K562 (cell line): ENCODE measurements around the gene PGBD1. TPM values are rescaled to one million over a fixed set of nuclear protein-coding genes. Genes with fewer than 3 reads are reported as not detected.

Experiments
- ATAC-seq: fragments of 200-7000 bp; cut with Tn5 transposase; 3 replicates; pipeline ENCODE4 v1.9.1; 2020; ENCODE audit warnings: moderate library complexity
- BruUV-seq: library from RNA; stranded (reverse); fragments of 400-500 nt; replicated peaks from 2 replicates; lab custom pipeline; 2021; lab: Mats Ljungman, UMichigan
- CTCF ChIA-PET: fragments of 300-600 bp; formaldehyde crosslinking; extraction: SDS; loops from one replicate; lab custom pipeline; 2021; ENCODE audit warnings: low intra/inter-chr PET ratio; lab: Yijun Ruan, JAX
- POLR2A ChIA-PET: fragments of 300-600, 350-650 bp; sonication (Branson Sonifier 250); formaldehyde crosslinking; extraction: SDS; loops from one replicate; lab custom pipeline; 2021; ENCODE audit warnings: antibody characterized with exemption, inconsistent platforms; lab: Yijun Ruan, JAX
- DNase-seq, 4 experiments: peaks; one replicate each; pipeline versions ENCODE4 v3.0.0 to v3.0.0-alpha.2; 2011 to 2018; ENCODE audit warnings: low spot score in 3 of 4, mixed read lengths in 3 of 4; ENCODE audit errors: extremely low read depth in 1 of 4
- FAIRE-seq: peaks from 2 replicates; lab custom pipeline; 2011; peaks lifted over from hg19 to GRCh38; lab: Jason Lieb, UNC
- H2AFZ ChIP-seq: 2 replicates; pipeline ENCODE4 v1.6.0; 2011; ENCODE audit warnings: low read depth, low read length, control low read depth, inconsistent platforms
- H3K27ac ChIP-seq: fragments of 200-600 bp; 3 replicates; pipeline ENCODE4 v1.8.0; 2011; ENCODE audit warnings: low read depth, mild to moderate bottlenecking, control low read depth, inconsistent platforms, low read length, moderate library complexity, mixed read lengths; ENCODE audit errors: extremely low read depth
- H3K27me3 ChIP-seq, 2 experiments: fragments of 300-600 bp in 1 of 2; 2 replicates in 1 of 2; 3 replicates in 1 of 2; pipeline versions ENCODE4 v1.6.0 to v1.8.0; 2011; ENCODE audit warnings: inconsistent platforms in 2 of 2, low read length in 2 of 2, mild to moderate bottlenecking in 1 of 2, mixed read lengths in 1 of 2, moderate library complexity in 1 of 2; ENCODE audit not compliant: control insufficient read depth in 2 of 2, insufficient read depth in 2 of 2
- H3K36me3 ChIP-seq: fragments of 300-600 bp; 3 replicates; pipeline ENCODE4 v1.8.0; 2011; ENCODE audit warnings: mild to moderate bottlenecking, low read length, inconsistent platforms; ENCODE audit not compliant: control insufficient read depth, insufficient read depth
- H3K4me1 ChIP-seq, 2 experiments: fragments of 200-600 bp in 1 of 2; replicated peaks in 1 of 2; 2 replicates in 1 of 2; 3 replicates in 1 of 2; pipeline versions ENCODE4 v1.5.1 to v1.8.0; 2011; ENCODE audit warnings: inconsistent platforms in 2 of 2, low read length in 2 of 2, mild to moderate bottlenecking in 1 of 2, mixed read lengths in 1 of 2, moderate library complexity in 1 of 2; ENCODE audit not compliant: control insufficient read depth in 2 of 2, insufficient read depth in 2 of 2
- H3K4me2 ChIP-seq: 2 replicates; pipeline ENCODE4 v1.6.1; 2011; ENCODE audit warnings: low read length, control low read depth, inconsistent platforms, mixed read lengths; ENCODE audit not compliant: insufficient read depth
- H3K4me3 ChIP-seq: fragments of 200-600 bp; sonication (generic), shearing (Covaris generic); 2 replicates; pipeline ENCODE4 v1.5.1; 2016; ENCODE audit warnings: control low read depth, inconsistent platforms
- H3K79me2 ChIP-seq: fragments of 200-600 bp; 3 replicates; pipeline ENCODE4 v1.8.0; 2011; ENCODE audit warnings: low read length, inconsistent platforms; ENCODE audit not compliant: control insufficient read depth, insufficient read depth
- H3K9ac ChIP-seq, 2 experiments: 2 replicates each; pipeline versions ENCODE4 v1.6.0 to v1.6.1; 2011; ENCODE audit warnings: low read depth in 2 of 2, low read length in 2 of 2, control low read depth in 1 of 2, inconsistent platforms in 1 of 2, mild to moderate bottlenecking in 1 of 2, mixed read lengths in 1 of 2; ENCODE audit not compliant: insufficient read depth in 1 of 2
- H3K9me1 ChIP-seq: one replicate; pipeline ENCODE4 v1.6.0; 2011; ENCODE audit warnings: inconsistent platforms, mild to moderate bottlenecking, low read length, moderate library complexity; ENCODE audit not compliant: control insufficient read depth, insufficient read depth
- H3K9me3 ChIP-seq: replicated peaks from 2 replicates; pipeline ENCODE4 v1.5.1; 2011; ENCODE audit warnings: low read depth, low read length, inconsistent platforms; ENCODE audit not compliant: control insufficient read depth, insufficient read depth
- H4K20me1 ChIP-seq: replicated peaks from 2 replicates; pipeline ENCODE4 v1.6.1; 2011; ENCODE audit warnings: low read length, inconsistent platforms, mixed read lengths; ENCODE audit not compliant: control insufficient read depth, insufficient read depth
- CBFB ChIP-seq: sonication (generic); formaldehyde crosslinking; IDR thresholded peaks from 2 replicates; pipeline ENCODE4 v1.4.0; 2020; ENCODE audit warnings: mild to moderate bottlenecking, missing genetic modification reagents
- FUS ChIP-seq: fragments of 200-400 bp; formaldehyde crosslinking; optimal IDR thresholded peaks from 2 replicates; pipeline ENCODE3; 2017; ENCODE audit warnings: low read depth, low read length
- KDM2B ChIP-seq: fragments of 250-450 bp; sonication (Bioruptor Pico); IDR thresholded peaks from 2 replicates; pipeline ENCODE4 v1.8.0; 2021; ENCODE audit warnings: mild to moderate bottlenecking, moderate library complexity
- NCOR1 ChIP-seq: fragments of 450-650 bp; IDR thresholded peaks from 2 replicates; pipeline ENCODE4 v1.6.1; 2016; ENCODE audit warnings: mild to moderate bottlenecking, moderate library complexity
- NFATC3 ChIP-seq: fragments of 450-650 bp; IDR thresholded peaks from 2 replicates; pipeline ENCODE4 v1.6.1; 2017; ENCODE audit warnings: mild to moderate bottlenecking
- NR1H2 ChIP-seq: sonication (generic); formaldehyde crosslinking; IDR thresholded peaks from 2 replicates; pipeline ENCODE4 v1.4.0; 2020; ENCODE audit warnings: mild to moderate bottlenecking, missing genetic modification reagents
- SMARCA4 ChIP-seq: fragments of 450-650 bp; IDR thresholded peaks from 2 replicates; pipeline ENCODE4 v1.6.1; 2016
- SP2 ChIP-seq: IDR thresholded peaks from 2 replicates; pipeline ENCODE4 v1.6.1; 2011; ENCODE audit warnings: mild to moderate bottlenecking, low read depth, low read length, moderate library complexity; ENCODE audit not compliant: poor library complexity, severe bottlenecking; ENCODE audit errors: extremely low read depth
- ZNF76 ChIP-seq: fragments of 250-450 bp; sonication (Bioruptor Pico); IDR thresholded peaks from 2 replicates; pipeline ENCODE4 v1.4.0; 2020; ENCODE audit warnings: mild to moderate bottlenecking, moderate library complexity, borderline replicate concordance
- ZNF785 ChIP-seq: fragments of 250-450 bp; sonication (Bioruptor Pico); IDR thresholded peaks from 2 replicates; pipeline ENCODE4 v1.4.0; 2020; ENCODE audit warnings: mild to moderate bottlenecking
- WGBS: fragments of 100-300 bp; shearing (Covaris generic); methylation state at CpG from one replicate; pipeline ENCODE4 v1.1.6; 2016; ENCODE audit warnings: low coverage, mixed read lengths; ENCODE audit not compliant: insufficient coverage; ENCODE audit errors: missing lambda C conversion rate; 5-methylcytosine and 5-hydroxymethylcytosine counted together
- in situ Hi-C: fragments of 300-500 bp; cut with MboI; formaldehyde crosslinking; loops from 4 replicates; pipeline ENCODE4 v1.15.0; 2018; ENCODE audit warnings: inconsistent platforms, mixed read lengths
- intact Hi-C: fragments of 100-400 bp; cut with micrococcal nuclease; formaldehyde crosslinking; loops from 2 replicates; pipeline ENCODE4 v1.14.2; 2022
- polyA plus RNA-seq, 8 experiments: library from polyadenylated mRNA; depleted of rRNA in 4 of 8; stranded (reverse) in 5 of 8; unstranded in 3 of 8; fragments of >200 nt; fragmentation: Nextera tagmentation in 2 of 8; fragmentation: Illumina TruSeq in 1 of 8; extraction: Ambion mirVana in 2 of 8; extraction: Trizol in 1 of 8; gene quantifications; 2 replicates each; pipeline versions ENCODE4 v1.2.1 to v1.2.3, GENCODE V29; 2011 to 2014; ENCODE audit warnings: inconsistent platforms in 1 of 8, missing spikeins in 1 of 8
- total RNA-seq, 7 experiments: library from RNA; depleted of rRNA in 6 of 7; stranded (reverse); fragments of >200 nt in 6 of 7; fragmentation: Illumina TruSeq in 2 of 7; extraction: Trizol in 2 of 7; gene quantifications; 2 replicates each; pipeline versions ENCODE4 v1.2.1 to v1.2.3, GENCODE V29; 2011 to 2021; ENCODE audit warnings: low replicate concordance in 1 of 7
- TF ChIP-seq, protein P1 (sequence below): fragments of 250-450 bp; sonication (Bioruptor Pico); IDR thresholded peaks from 2 replicates; pipeline ENCODE4 v1.4.0; 2020; ENCODE audit warnings: borderline replicate concordance
- TF ChIP-seq, protein P2 (sequence below): fragments of 150-350 bp; IDR thresholded peaks from 2 replicates; pipeline ENCODE4 v1.6.1; 2014; ENCODE audit warnings: low read depth, mild to moderate bottlenecking, low read length, borderline replicate concordance
- TF ChIP-seq, protein P3 (sequence below): fragments of 450-650 bp; IDR thresholded peaks from 2 replicates; pipeline ENCODE4 v1.7.0; 2016; ENCODE audit warnings: borderline replicate concordance
- TF ChIP-seq, protein P4 (sequence below): fragments of 250-450 bp; sonication (Bioruptor Pico); IDR thresholded peaks from 2 replicates; pipeline ENCODE4 v1.8.0; 2021; ENCODE audit warnings: borderline replicate concordance, mild to moderate bottlenecking, moderate library complexity; ENCODE audit not compliant: poor library complexity, severe bottlenecking

The PGBD1 gene
- total and polyA plus RNA-seq, 9 of the 15 experiments (the other 6 are each of a cell fraction or from before 2014, with no cell fraction given): 3.3 to 9.0 (median 7.3) TPM

DNA sequence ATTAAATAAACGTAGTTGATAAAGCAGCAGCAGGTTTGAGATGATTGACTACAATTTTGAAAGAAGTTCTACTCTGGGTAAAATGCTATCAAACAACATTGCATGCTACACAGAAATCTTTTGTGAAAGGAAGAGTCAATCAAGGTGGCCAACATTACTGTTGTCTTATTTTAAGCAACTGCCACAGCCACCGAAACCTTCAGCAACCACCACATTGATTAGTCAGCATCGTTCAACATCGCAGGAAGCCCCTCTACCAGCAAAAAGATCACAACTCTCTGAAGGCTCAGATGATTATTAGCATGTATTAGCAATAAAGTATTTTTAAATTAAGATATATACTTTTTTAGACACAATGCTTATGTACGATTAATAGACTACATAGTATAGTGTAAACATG is 14.0 kb downstream of the PGBD1 start (continued):
- TF ChIP-seq, protein P1, sequence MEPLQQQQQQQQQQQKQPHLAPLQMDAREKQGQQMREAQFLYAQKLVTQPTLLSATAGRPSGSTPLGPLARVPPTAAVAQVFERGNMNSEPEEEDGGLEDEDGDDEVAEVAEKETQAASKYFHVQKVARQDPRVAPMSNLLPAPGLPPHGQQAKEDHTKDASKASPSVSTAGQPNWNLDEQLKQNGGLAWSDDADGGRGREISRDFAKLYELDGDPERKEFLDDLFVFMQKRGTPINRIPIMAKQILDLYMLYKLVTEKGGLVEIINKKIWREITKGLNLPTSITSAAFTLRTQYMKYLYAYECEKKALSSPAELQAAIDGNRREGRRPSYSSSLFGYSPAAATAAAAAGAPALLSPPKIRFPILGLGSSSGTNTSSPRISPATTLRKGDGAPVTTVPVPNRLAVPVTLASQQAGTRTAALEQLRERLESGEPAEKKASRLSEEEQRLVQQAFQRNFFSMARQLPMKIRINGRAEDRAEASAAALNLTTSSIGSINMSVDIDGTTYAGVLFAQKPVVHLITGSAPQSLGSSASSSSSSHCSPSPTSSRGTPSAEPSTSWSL (CRISPR knock-in tag): no peak
- TF ChIP-seq CBFB (CRISPR knock-in tag) (no peak), SMARCA4 (no peak), NR1H2 (CRISPR knock-in tag) (no peak)
- TF ChIP-seq, protein P2, sequence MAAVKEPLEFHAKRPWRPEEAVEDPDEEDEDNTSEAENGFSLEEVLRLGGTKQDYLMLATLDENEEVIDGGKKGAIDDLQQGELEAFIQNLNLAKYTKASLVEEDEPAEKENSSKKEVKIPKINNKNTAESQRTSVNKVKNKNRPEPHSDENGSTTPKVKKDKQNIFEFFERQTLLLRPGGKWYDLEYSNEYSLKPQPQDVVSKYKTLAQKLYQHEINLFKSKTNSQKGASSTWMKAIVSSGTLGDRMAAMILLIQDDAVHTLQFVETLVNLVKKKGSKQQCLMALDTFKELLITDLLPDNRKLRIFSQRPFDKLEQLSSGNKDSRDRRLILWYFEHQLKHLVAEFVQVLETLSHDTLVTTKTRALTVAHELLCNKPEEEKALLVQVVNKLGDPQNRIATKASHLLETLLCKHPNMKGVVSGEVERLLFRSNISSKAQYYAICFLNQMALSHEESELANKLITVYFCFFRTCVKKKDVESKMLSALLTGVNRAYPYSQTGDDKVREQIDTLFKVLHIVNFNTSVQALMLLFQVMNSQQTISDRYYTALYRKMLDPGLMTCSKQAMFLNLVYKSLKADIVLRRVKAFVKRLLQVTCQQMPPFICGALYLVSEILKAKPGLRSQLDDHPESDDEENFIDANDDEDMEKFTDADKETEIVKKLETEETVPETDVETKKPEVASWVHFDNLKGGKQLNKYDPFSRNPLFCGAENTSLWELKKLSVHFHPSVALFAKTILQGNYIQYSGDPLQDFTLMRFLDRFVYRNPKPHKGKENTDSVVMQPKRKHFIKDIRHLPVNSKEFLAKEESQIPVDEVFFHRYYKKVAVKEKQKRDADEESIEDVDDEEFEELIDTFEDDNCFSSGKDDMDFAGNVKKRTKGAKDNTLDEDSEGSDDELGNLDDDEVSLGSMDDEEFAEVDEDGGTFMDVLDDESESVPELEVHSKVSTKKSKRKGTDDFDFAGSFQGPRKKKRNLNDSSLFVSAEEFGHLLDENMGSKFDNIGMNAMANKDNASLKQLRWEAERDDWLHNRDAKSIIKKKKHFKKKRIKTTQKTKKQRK: no peak

DNA sequence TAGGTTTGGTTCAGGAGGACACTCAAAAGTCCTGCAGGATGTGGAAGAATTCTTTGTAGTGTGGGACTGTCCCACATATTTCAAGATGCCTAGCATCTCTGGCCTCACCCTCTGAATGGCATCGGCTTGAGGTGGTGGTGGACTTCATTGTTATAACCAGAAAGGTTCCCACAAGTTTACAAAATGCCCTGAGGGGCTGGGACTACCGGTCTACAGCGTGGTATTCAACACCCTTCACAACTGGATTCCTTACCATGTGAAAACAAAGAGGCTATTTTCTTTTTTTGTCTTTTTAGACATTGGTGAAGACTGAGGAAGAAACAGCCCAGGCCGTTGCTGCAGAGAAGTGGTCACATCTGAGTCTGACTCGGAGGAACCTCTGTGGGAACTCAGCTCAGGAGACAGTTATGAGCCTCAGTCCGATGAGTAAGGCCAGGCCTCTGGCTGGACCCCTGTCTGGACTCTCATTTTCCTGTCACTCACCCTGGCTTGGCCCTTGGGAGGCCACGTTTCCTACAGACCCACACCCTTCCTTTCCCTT is 15.2 kb downstream of the PGBD1 start:
- no peak overlapping the region for H2AFZ ChIP-seq
- WGBS: 72% methylated on average over 7 of the region's 7 CpGs
- peaks cover 0 to 13% of the 10 kb centered on the region in 2 experiments; a peak in 3 of 5 replicates for H3K4me1 ChIP-seq
- POLR2A ChIA-PET: interaction anchor here (0.6 kb wide), 1 partner anchor 41 kb away, joined by 3 read pairs; no protein-coding TSS in a partner anchor
- no peaks in the 10 kb centered on the region for H3K9me1 ChIP-seq
- no peak for DNase-seq
- H3K79me2 ChIP-seq: no peaks in the 10 kb centered on the region
- H3K9me3 ChIP-seq: no peaks in the 10 kb centered on the region; the same call in 1 of the 2 replicates
- no peak overlapping the region for H3K4me3 ChIP-seq
- no peak for ATAC-seq
- no peak for FAIRE-seq
- H3K27ac ChIP-seq: no peak overlapping the region
- intact Hi-C loops (no loop called here), in situ Hi-C loops (no loop called here)
- peaks cover 15% of the 10 kb centered on the region; the same call in 1 of the 3 replicates for H3K36me3 ChIP-seq
- no peaks in the 10 kb centered on the region for H3K27me3 ChIP-seq
- H3K4me2 ChIP-seq: no peak overlapping the region
- no peak overlapping the region for H3K9ac ChIP-seq
- no TSS peak for BruUV-seq
- CTCF ChIA-PET: no interaction called here
- H4K20me1 ChIP-seq: no peaks in the 10 kb centered on the region
- no peak for TF ChIP-seq SP2
- no peak for TF ChIP-seq NCOR1
- TF ChIP-seq ZNF785: no peak
- TF ChIP-seq NFATC3: no peak
- TF ChIP-seq ZNF76 (CRISPR knock-in tag): no peak
- TF ChIP-seq, protein P3, sequence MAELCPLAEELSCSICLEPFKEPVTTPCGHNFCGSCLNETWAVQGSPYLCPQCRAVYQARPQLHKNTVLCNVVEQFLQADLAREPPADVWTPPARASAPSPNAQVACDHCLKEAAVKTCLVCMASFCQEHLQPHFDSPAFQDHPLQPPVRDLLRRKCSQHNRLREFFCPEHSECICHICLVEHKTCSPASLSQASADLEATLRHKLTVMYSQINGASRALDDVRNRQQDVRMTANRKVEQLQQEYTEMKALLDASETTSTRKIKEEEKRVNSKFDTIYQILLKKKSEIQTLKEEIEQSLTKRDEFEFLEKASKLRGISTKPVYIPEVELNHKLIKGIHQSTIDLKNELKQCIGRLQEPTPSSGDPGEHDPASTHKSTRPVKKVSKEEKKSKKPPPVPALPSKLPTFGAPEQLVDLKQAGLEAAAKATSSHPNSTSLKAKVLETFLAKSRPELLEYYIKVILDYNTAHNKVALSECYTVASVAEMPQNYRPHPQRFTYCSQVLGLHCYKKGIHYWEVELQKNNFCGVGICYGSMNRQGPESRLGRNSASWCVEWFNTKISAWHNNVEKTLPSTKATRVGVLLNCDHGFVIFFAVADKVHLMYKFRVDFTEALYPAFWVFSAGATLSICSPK: no peak
- no peak for TF ChIP-seq FUS
- TF ChIP-seq, protein P4, sequence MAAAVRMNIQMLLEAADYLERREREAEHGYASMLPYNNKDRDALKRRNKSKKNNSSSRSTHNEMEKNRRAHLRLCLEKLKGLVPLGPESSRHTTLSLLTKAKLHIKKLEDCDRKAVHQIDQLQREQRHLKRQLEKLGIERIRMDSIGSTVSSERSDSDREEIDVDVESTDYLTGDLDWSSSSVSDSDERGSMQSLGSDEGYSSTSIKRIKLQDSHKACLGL (CRISPR knock-in tag): no peak
- TF ChIP-seq KDM2B (CRISPR knock-in tag): no peak
